Type B pancreatic cell (in vitro differentiated cells): Measurements from ENCODE around the gene S100A13. TPM values are rescaled to one million over a fixed set of nuclear protein-coding genes. Genes with fewer than 3 reads are reported as not detected.

ENCODE experiments used
- DNase-seq: peaks from one replicate; pipeline ENCODE4 v3.0.0; 2021; ENCODE audit warnings: mixed read lengths; ENCODE audit not compliant: unreplicated experiment; ENCODE audit errors: extremely low spot score
- H3K27ac Mint-ChIP-seq: 2 replicates; pipeline ENCODE4 v1.8.0; 2021; ENCODE audit warnings: mild to moderate bottlenecking, mixed read lengths
- H3K27me3 Mint-ChIP-seq: 2 replicates; pipeline ENCODE4 v1.8.0; 2021; ENCODE audit warnings: mixed read lengths
- H3K36me3 Mint-ChIP-seq: 2 replicates; pipeline ENCODE4 v1.8.0; 2021; ENCODE audit warnings: mixed read lengths
- H3K4me1 Mint-ChIP-seq: one replicate; pipeline ENCODE4 v1.8.0; 2021; ENCODE audit warnings: mixed read lengths; ENCODE audit not compliant: unreplicated experiment
- H3K4me3 Mint-ChIP-seq: 2 replicates; pipeline ENCODE4 v1.8.0; 2021; ENCODE audit warnings: mild to moderate bottlenecking, mixed read lengths
- H3K9me3 Mint-ChIP-seq: 2 replicates; pipeline ENCODE4 v1.8.0; 2021; ENCODE audit warnings: mixed read lengths
- CTCF ChIP-seq: fragments of 200-600 bp; sonication (generic); conservative IDR thresholded peaks from 2 replicates; pipeline ENCODE4 v1.5.0; 2021; ENCODE audit warnings: antibody characterized with exemption, mild to moderate bottlenecking
- total RNA-seq: library from RNA; stranded (reverse); gene quantifications from 2 replicates; pipeline ENCODE4 v1.2.1, GENCODE V29; 2021; ENCODE audit warnings: low replicate concordance

S100A13 gene
- total RNA-seq, 1 donor from 2014 or later, result 58.3 TPM

GRCh38 chr1:153652805-153653500 lies 25.6 kb upstream of the S100A13 start:
- no peak for DNase-seq
- Mint-ChIP-seq H3K36me3 (no peaks in the 10 kb centered on the region), H3K4me3 (no peak overlapping the region), H3K27ac (no peak overlapping the region), H3K9me3 (peaks cover 4% of the 10 kb centered on the region), H3K27me3 (no peaks in the 10 kb centered on the region), H3K4me1 (peaks cover 4% of the 10 kb centered on the region)
- no peak for TF ChIP-seq CTCF

- Mint-ChIP-seq H3K9me3 (peaks cover 4% of the 10 kb centered on the region), H3K27ac (no peak overlapping the region), H3K4me3 (no peak overlapping the region), H3K4me1 (peaks cover 4% of the 10 kb centered on the region), H3K27me3 (no peaks in the 10 kb centered on the region), H3K36me3 (peaks cover 1% of the 10 kb centered on the region)
- no peak for DNase-seq
- no peak for TF ChIP-seq CTCF
Measured at GRCh38 chr1:153651771-153652170, 24.5 kb upstream of the S100A13 start.

- H3K36me3 Mint-ChIP-seq, result peaks cover 14% of the 10 kb centered on the region
- no peak overlapping the region for H3K4me3 Mint-ChIP-seq
- H3K4me1 Mint-ChIP-seq, result peaks cover 4% of the 10 kb centered on the region
- H3K9me3 Mint-ChIP-seq, result peaks cover 4% of the 10 kb centered on the region
- H3K27me3 Mint-ChIP-seq, result no peaks in the 10 kb centered on the region
- no peak overlapping the region for H3K27ac Mint-ChIP-seq
- TF ChIP-seq CTCF, result no peak
- DNase-seq, result no peak
Measured at GRCh38 chr1:153649863-153650235, 22.5 kb upstream of the S100A13 start.

GRCh38 chr1:153649137-153649862 lies 22.0 kb upstream of the S100A13 start:
- DNase-seq, result no peak
- Mint-ChIP-seq H3K4me3 (no peak overlapping the region), H3K36me3 (peaks cover 19% of the 10 kb centered on the region), H3K4me1 (peaks cover 4% of the 10 kb centered on the region), H3K9me3 (peaks cover 4% of the 10 kb centered on the region), H3K27ac (no peak overlapping the region), H3K27me3 (no peaks in the 10 kb centered on the region)
- TF ChIP-seq CTCF, result no peak

DNA sequence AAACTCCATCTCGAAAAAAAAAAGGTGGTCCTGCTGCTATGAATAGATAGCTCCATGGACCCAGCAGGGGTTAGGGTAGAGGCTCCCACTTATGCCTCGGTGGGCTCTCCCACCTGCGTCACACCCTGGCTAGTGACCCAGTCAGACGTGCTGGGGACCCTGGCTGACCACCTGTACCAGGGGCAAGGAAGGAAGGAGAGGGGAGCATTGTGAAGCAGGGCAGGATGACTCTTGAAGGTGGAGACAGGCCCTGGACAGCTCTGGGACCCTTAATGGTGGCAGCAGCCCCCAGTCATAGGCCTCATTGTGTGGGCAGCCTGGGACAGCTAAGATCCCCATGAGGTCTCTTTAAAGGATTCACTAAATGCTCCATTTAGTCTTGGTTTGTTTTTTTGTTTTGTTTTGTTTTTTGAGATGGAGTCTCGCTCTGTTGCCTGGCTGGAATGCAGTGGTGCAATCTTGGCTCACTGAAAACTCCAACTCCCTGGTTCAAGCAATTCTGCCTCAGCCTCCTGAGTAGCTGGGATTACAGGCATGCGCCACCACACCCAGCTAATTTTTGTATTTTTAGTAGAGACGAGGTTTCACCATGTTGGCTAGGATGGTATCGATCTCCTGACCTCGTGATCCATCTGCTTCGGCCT lies 20.8 kb upstream of the S100A13 start:
- no peaks in the 10 kb centered on the region for H3K27me3 Mint-ChIP-seq
- H3K9me3 Mint-ChIP-seq, result no peaks in the 10 kb centered on the region
- no peak for TF ChIP-seq CTCF
- H3K36me3 Mint-ChIP-seq, result peaks cover 29% of the 10 kb centered on the region
- no peak overlapping the region for H3K27ac Mint-ChIP-seq
- H3K4me1 Mint-ChIP-seq, result no peaks in the 10 kb centered on the region
- no peak for DNase-seq
- H3K4me3 Mint-ChIP-seq, result no peak overlapping the region
